ENCODE measurements around the gene CDC42BPG.

Gene CDC42BPG

DNA sequence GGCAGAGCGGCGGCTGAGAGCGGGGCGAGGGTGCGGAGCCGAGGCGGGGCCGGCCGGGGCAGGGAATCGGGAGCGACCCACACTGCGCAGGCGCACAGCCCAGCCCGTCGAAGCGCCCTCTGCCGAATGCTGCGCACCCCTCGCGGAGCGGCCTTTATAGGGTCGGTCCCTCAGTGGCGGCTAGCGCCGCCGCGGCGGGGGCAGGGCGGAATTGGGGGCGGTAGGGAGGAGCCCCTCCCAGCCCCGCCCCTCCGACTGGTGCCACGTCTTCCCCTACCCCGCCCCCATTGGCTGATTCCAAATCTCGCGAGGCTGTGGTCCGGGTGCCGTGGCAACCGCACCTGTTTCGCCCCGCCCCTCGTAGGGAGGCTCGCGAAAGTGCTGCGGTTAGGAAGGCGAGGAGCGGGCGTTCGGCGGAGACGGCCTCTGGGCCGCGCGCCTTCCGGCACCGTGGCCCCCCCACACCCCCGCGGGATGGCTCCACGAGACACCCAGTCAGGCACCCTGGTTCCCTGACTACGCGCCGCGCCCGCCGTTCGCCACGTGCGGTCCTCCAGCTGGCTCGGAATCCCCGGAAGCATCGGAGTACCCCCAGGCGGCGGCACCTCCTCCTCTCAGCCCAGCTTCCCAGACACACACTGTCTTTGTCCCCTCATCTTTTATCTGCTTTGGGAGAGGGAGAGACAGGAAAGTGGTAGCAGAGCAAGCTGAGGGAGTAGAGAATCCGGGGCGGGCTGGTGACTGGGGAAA is 34.2 kb upstream of the CDC42BPG start, which contains the start of gene EHD1:
Gene EHD1 (minus strand): TSS at position 128 of the 750 bp plus-strand sequence. CDS start 157 bp downstream, outside the sequence.
- peak; percentile 79 to 99 (median 97) for DNase-seq

DNA sequence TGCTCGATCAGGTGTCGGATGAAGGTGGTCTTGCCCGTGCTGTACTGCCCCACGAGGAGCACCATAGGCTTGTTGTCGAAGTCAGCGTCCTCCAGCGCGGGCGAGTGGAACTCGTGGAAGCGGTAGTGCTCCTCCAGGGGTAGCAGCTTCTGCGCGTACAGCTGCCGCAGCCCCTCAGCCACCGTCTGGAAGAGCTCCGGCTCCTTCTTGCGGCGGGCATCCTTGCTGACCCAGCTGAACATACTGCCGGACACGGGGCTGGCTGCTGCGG is 33.7 kb upstream of the CDC42BPG start:
- DNase-seq: peak in 5 of 56 donors; percentile 63 to 82 (median 70)

DNA sequence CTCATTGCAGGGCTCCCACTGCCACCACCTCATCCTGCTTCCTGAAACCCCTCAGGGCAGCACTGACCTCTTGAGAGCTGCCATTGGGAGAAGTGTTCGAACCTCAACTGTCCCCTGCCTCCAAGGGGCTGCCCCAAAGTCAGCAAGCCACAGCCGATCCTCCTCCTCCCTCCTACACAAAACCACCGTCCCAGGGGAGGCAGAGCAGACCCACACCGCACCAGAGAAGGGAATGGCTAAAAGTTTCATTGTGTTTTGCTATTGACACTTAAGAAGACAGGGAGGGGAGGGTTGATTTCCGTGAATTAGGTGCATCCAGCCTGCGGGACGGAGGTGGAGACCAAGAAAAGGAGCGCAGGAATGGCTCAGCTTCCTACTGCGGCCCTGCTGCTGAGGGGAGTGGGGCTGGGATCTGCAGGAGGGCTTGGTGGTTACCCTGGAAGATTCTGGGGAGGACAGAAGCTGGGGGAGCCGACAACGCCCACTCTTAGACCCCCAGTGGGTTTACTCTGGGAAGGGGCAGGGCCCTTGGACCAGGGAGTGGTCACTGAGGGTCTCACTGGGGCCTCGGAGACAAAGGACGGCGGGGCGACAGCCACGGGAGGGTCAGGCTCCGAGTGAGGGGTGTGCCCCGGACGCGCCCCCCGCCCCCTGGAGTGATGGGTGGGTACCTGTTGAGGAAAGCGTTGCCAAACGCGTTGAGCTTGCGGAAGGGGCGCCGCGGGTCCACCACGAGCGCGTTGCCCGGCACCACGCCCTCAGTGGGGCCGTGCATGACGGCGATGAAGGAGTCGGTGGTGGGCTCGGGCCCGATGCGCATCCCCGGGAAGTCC is 33.2 kb upstream of the CDC42BPG start:
- peak in 1 of 56 donors; percentile 39 for DNase-seq

GRCh38 chr11:64876835-64877341 is 32.4 kb upstream of the CDC42BPG start:
- DNase-seq: peak in 2 of 56 donors; percentile 27 to 39

DNA sequence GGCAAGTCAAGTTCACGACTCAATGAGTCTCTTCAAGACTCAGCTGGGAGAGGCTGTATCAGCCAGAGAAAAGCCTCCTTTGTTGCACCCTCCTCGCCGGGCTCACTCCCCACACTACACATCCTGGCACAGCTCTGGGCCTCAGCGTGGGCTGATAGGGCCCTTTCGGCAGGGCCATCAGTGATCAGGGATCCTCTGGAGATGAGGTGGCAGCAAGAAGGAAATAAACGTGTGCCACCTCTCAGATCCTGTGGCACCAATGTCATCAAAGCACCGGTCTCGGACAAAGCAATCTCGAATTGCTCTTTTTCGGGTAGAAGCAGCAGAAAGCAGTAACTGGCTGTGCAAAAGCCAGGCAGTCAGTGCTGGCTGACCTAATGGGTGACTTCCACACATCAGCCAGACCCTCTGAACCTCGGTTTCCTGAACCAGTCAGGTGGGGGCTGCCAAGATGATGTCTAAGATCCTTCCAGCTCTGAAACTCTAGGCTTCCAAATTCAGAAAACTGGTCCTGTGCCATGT is 31.8 kb upstream of the CDC42BPG start:
- DNase-seq: peak in 28 of 56 donors; percentile 16 to 70 (median 34)

DNA sequence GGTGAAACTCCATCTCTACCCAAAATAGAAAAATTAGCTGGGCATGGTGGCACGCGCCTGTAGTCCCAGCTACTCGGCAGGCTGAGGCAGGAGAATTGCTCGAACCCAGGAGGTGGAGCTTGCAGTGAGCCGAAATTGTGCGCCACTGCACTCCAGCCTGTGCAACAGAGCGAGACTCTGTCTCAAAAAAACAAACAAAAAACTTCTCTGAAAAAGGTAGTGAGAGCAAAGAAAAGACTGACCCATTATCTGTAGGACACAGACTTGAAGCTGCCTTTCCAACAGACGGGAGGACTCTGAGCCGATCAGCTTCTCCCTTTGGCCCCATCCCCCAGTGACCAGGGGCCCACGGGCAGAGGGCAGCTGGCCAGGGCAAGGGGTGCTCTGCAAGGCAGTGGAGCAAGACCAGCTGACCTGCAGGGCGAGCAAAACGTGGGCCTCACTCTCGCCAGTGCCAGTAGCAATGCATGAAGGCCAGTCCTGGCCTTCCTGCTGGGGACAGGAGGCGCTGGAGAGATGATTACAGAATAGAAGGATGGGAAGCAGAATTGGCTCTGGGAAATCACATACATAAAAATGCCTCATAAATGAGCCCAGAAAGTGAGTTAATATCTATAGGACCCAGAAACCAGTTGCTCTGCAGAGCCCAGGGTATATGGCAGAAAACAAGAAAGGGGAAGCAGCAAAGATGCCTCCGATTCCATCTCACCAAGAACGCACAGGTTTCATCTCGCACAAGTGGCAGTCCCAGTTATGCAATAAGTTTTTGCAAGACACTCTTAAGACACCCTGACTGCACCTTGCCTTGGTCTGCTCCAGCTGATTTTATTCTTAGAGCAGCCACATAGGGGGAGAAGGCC is 31.1 kb upstream of the CDC42BPG start:
- peak in 3 of 56 donors; percentile 21 to 30 (median 22) for DNase-seq

DNA sequence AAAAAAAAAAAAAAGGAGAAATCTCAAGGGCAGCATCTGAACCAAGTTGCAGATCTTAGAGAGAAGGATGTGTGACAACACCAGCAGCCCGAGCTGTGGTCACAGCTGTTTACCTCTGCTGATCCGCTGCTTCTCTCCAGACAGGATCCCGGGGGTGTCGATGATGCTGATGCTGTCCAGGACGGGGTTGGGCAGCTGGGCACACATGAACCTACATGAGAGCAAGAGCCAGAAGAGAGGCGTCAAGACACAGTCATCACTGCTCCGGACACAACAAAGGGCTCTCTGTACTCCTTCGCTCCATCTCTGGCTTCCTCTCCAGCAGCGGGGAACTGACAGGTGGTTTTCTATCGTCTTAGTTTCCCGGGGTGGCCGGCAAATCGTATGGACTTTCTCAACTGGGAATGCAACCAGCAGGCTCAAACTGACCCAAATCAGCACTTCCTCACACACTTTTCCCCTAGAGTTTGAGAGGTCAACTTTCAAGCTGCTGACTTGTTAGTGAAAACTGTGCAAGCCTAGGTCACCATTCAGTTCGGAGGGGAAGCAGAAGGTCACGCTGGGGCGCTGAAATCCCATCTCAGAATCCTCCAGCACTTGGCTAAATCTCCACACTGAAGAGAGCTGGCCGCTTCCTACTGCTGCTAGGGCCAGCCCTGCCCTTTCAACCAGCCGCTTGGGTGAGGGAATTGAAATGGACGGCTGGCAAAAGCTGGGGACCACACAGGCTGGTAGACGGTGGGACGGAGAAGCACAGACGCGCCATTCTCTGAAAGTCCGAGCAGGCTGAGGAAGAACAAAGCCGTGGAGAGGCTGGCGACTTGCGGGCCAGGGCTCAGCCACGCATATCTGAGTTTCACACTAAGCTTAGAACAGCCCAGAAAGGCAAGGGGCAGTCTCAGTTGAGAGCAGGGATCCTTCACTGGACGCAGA is 30.1 kb upstream of the CDC42BPG start:
- DNase-seq: peak in 39 of 56 donors; percentile 21 to 81 (median 53)

- DNase-seq: no peak
Observed at GRCh38 chr11:64872790-64873488, 28.5 kb upstream of the CDC42BPG start.

- DNase-seq: no peak
Observed at GRCh38 chr11:64871492-64871891, 27.0 kb upstream of the CDC42BPG start.

GRCh38 chr11:64870893-64871466 is 26.5 kb upstream of the CDC42BPG start:
- no peak for DNase-seq

GRCh38 chr11:64870176-64870892 is 25.9 kb upstream of the CDC42BPG start:
- DNase-seq: no peak

DNA sequence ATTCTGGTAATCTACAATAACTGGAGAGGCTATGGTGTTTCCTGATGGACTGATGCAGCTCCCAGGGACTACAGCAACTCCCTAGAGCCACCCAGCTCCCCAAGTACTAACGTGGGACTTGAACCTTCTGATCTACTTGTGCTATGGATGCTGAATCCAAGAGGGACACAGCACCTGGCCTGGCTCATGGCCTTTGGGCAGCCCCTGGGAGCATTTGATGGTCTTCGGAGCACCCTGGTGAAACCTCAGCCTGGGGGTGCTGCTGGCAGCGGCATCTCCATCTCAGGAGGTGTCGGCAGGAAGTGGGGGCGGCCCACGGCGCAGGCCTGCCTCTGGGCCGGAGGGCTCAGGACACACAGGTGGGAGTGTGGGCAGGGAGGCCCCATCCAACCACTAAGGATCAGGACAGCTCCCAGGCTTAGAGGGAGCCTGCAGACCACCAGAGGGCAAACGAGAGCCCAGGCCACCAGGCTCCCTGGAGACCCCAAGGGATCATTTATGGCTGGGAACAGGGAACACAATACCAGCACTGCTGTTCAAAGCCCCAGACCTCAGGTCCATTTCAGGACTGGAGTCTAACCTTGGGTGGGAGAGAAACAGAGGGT is 25.2 kb upstream of the CDC42BPG start:
- DNase-seq: no peak

- DNase-seq: peak in 14 of 56 donors; percentile 12 to 56 (median 30)
Observed at GRCh38 chr11:64868904-64869570, 24.6 kb upstream of the CDC42BPG start.

GRCh38 chr11:64867748-64868462 is 23.5 kb upstream of the CDC42BPG start:
- no peak for DNase-seq

GRCh38 chr11:64866173-64866491 is 21.7 kb upstream of the CDC42BPG start:
- no peak for DNase-seq
